ENCODE data around the gene PPP1R9B.

GRCh38 chr17:50091918-50092285 lies 58.6 kb downstream of the PPP1R9B start:
- TF ChIP-seq, protein P1, sequence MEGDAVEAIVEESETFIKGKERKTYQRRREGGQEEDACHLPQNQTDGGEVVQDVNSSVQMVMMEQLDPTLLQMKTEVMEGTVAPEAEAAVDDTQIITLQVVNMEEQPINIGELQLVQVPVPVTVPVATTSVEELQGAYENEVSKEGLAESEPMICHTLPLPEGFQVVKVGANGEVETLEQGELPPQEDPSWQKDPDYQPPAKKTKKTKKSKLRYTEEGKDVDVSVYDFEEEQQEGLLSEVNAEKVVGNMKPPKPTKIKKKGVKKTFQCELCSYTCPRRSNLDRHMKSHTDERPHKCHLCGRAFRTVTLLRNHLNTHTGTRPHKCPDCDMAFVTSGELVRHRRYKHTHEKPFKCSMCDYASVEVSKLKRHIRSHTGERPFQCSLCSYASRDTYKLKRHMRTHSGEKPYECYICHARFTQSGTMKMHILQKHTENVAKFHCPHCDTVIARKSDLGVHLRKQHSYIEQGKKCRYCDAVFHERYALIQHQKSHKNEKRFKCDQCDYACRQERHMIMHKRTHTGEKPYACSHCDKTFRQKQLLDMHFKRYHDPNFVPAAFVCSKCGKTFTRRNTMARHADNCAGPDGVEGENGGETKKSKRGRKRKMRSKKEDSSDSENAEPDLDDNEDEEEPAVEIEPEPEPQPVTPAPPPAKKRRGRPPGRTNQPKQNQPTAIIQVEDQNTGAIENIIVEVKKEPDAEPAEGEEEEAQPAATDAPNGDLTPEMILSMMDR (IDR thresholded peaks at IDR 0.05), result no peak
- TF ChIP-seq POLR2A (IDR thresholded peaks at IDR 0.05), result no peak
